B cell (primary cell): ENCODE results near the gene FOXK1. TPM values are rescaled to one million over a fixed set of nuclear protein-coding genes. Genes with fewer than 3 reads are reported as not detected.

Experiments used
- ATAC-seq: fragments of 200-7000 bp; cut with Tn5 transposase; one replicate; pipeline ENCODE4 v1.10.0; 2021; ENCODE audit warnings: low read depth, mild to moderate bottlenecking, moderate number of reproducible peaks, moderate library complexity
- CTCF ChIA-PET: fragments of 350-600 bp; sonication (Branson Sonifier 250); formaldehyde crosslinking; loops from one replicate; lab custom pipeline; 2021; ENCODE audit warnings: antibody characterized with exemption, inconsistent platforms; lab: Charles Lee
- POLR2A ChIA-PET: fragments of 350-600 bp; sonication (Branson Sonifier 250); formaldehyde crosslinking; loops from one replicate; lab custom pipeline; 2021; ENCODE audit warnings: antibody characterized with exemption; lab: Charles Lee
- DNase-seq: peaks from one replicate; pipeline ENCODE4 v3.0.0; 2013
- H2AFZ ChIP-seq: 2 replicates; pipeline ENCODE4 v1.6.1; 2012; ENCODE audit warnings: mild to moderate bottlenecking, low read depth, low read length; ENCODE audit not compliant: insufficient read depth, poor library complexity, severe bottlenecking
- H3K27ac ChIP-seq, 2 donors: 1 replicate in 1 of 2; 2 replicates in 1 of 2; pipeline ENCODE4 v1.5.1; 2012 to 2013; ENCODE audit warnings: low read length in 2 of 2, mild to moderate bottlenecking in 2 of 2, moderate library complexity in 1 of 2
- H3K27me3 ChIP-seq, 4 experiments: fragments of 200-600 bp in 1 of 4; sonication (generic) in 1 of 4; replicated peaks in 1 of 4; 1 replicate in 2 of 4; 2 replicates in 2 of 4; pipeline versions ENCODE4 v1.6.1 to v1.7.0; 2013 to 2016; ENCODE audit warnings: low read length in 3 of 4, mild to moderate bottlenecking in 2 of 4, mixed read lengths in 1 of 4, moderate library complexity in 1 of 4; ENCODE audit not compliant: insufficient read depth in 4 of 4, control insufficient read depth in 3 of 4; ENCODE audit errors: control extremely low read depth in 1 of 4
- H3K36me3 ChIP-seq, 2 experiments: replicated peaks in 1 of 2; 1 replicate in 1 of 2; 2 replicates in 1 of 2; pipeline versions ENCODE4 v1.6.1 to v1.7.1; 2013; ENCODE audit warnings: low read length in 1 of 2; ENCODE audit not compliant: insufficient read depth in 2 of 2, control insufficient read depth in 1 of 2; ENCODE audit errors: control extremely low read depth in 1 of 2, extremely low read depth in 1 of 2
- H3K4me1 ChIP-seq, 2 donors: fragments of 200-600 bp in 1 of 2; sonication (generic) in 1 of 2; 1 replicate in 1 of 2; 2 replicates in 1 of 2; pipeline versions ENCODE4 v1.5.1 to v1.6.1; 2013 to 2017; ENCODE audit warnings: low read length in 2 of 2; ENCODE audit not compliant: control insufficient read depth in 2 of 2, insufficient read depth in 2 of 2
- H3K4me2 ChIP-seq: replicated peaks from 2 replicates; pipeline ENCODE3; 2012; ENCODE audit warnings: mild to moderate bottlenecking, low read depth, low read length; ENCODE audit not compliant: poor library complexity, severe bottlenecking
- H3K4me3 ChIP-seq, 5 experiments: fragments of 200-600 bp in 1 of 5; sonication (generic) in 1 of 5; 1 replicate in 3 of 5; 2 replicates in 2 of 5; pipeline versions ENCODE4 v1.5.1 to v1.7.0; 2011 to 2016; ENCODE audit warnings: low read length in 4 of 5, mild to moderate bottlenecking in 4 of 5, low read depth in 2 of 5, control low read depth in 1 of 5, moderate library complexity in 1 of 5; ENCODE audit not compliant: insufficient read depth in 1 of 5; ENCODE audit errors: control extremely low read depth in 1 of 5, extremely low read depth in 1 of 5
- H3K79me2 ChIP-seq: fragments of 200-600 bp; sonication (generic); one replicate; pipeline ENCODE4 v1.6.0; 2016; ENCODE audit warnings: low read length; ENCODE audit not compliant: control insufficient read depth, insufficient read depth
- H3K9ac ChIP-seq: fragments of 200-600 bp; sonication (generic); 2 replicates; pipeline ENCODE4 v1.6.1; 2017; ENCODE audit warnings: mild to moderate bottlenecking, low read length, moderate library complexity
- H3K9me3 ChIP-seq, 3 donors: one replicate each; pipeline versions ENCODE4 v1.6.1 to v1.7.1; 2013; ENCODE audit warnings: low read length in 2 of 3; ENCODE audit not compliant: control insufficient read depth in 2 of 3, insufficient read depth in 1 of 3; ENCODE audit errors: control extremely low read depth in 1 of 3
- H4K20me1 ChIP-seq: 2 replicates; pipeline ENCODE4 v1.6.0; 2012; ENCODE audit warnings: mild to moderate bottlenecking, low read length; ENCODE audit not compliant: insufficient read depth, control insufficient read depth, poor library complexity, severe bottlenecking
- H3K27ac Mint-ChIP-seq: one replicate; pipeline ENCODE4 v1.8.0; 2021; ENCODE audit warnings: mixed read lengths
- H3K27me3 Mint-ChIP-seq: one replicate; pipeline ENCODE4 v1.8.0; 2021; ENCODE audit warnings: mixed read lengths
- H3K4me1 Mint-ChIP-seq: one replicate; pipeline ENCODE4 v1.8.0; 2021; ENCODE audit warnings: mixed read lengths
- H3K4me3 Mint-ChIP-seq: one replicate; pipeline ENCODE4 v1.8.0; 2021; ENCODE audit warnings: mixed read lengths
- H3K9me3 Mint-ChIP-seq: one replicate; pipeline ENCODE4 v1.8.0; 2022; ENCODE audit warnings: mixed read lengths; ENCODE audit not compliant: insufficient read depth
- EZH2 ChIP-seq: IDR thresholded peaks from 2 replicates; pipeline ENCODE4 v1.6.1; 2012; ENCODE audit warnings: borderline replicate concordance, low read depth, mild to moderate bottlenecking, moderate library complexity, low read length; ENCODE audit not compliant: insufficient read depth, poor library complexity, severe bottlenecking
- WGBS: methylation state at CpG from one replicate; pipeline ENCODE4 v1.1.5; 2013; ENCODE audit warnings: missing lambda C conversion rate; ENCODE audit not compliant: insufficient coverage; 5-methylcytosine and 5-hydroxymethylcytosine counted together
- intact Hi-C: fragments of 100-400 bp; cut with micrococcal nuclease; formaldehyde crosslinking; loops from one replicate; pipeline ENCODE4 v1.10.0; 2022
- polyA plus RNA-seq: library from polyadenylated mRNA; depleted of rRNA; stranded (reverse); fragments of >200 nt; gene quantifications from 2 replicates; pipeline ENCODE4 v1.2.3, GENCODE V29; 2012
- total RNA-seq, 2 donors: library from RNA; stranded (reverse); fragments of 120-200 nt in 1 of 2; gene quantifications; 1 replicate in 1 of 2; 2 replicates in 1 of 2; pipeline versions ENCODE4 v1.2.3 to v1.2.4, GENCODE V29; 2013 to 2022
- TF ChIP-seq, protein P1 (sequence below): fragments of 200-600 bp; IDR thresholded peaks from one replicate; pipeline ENCODE4 v1.8.0; 2022; ENCODE audit warnings: antibody characterized with exemption, mild to moderate bottlenecking

FOXK1 gene
- total and polyA plus RNA-seq, 2 donors (not counting 1 experiment from before 2014, with no cell fraction given), result 17.9 to 56.2 TPM

DNA sequence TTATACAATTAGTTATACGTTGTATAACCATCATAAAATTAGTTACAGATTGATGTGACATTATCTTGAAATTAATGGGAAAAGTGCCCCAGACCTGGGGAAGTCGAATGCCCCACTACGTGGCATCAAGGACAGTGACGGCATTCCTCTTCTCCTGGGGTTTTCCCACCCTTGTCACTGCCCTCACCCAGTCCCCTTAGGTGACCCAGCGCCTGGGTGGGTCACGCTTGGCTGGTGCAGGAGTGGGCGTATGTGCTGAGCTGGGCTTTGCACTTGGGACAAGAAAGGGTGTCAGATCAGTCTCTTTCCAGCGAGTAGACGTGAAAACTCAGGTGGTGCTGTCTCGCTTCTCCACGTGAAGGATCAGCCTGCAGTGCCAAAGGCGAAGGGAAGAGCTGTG lies 7.6 kb downstream of the FOXK1 start:
- peaks cover 67% of the 10 kb centered on the region for H3K4me1 Mint-ChIP-seq
- Histone ChIP-seq H3K9ac (no peak overlapping the region), H3K4me1 (peaks cover 20 to 32% of the 10 kb centered on the region in 2 donors), H3K79me2 (peaks cover 100% of the 10 kb centered on the region), H3K4me2 (peak overlapping the region; percentile 21), H3K9me3 (no peaks in the 10 kb centered on the region), H3K27me3 (no peaks in the 10 kb centered on the region), H3K4me3 (no peak overlapping the region), H3K27ac (no peak overlapping the region), H2AFZ (no peak overlapping the region), H3K36me3 (peaks cover 0 to 6% of the 10 kb centered on the region in 2 experiments), H4K20me1 (peaks cover 82% of the 10 kb centered on the region)
- H3K9me3 Mint-ChIP-seq, result no peaks in the 10 kb centered on the region
- DNase-seq (no peak), ATAC-seq (peak; percentile 51)
- whole genome bisulfite sequencing, result 75% methylated on average over 6 of the region's 12 CpGs
- H3K27ac Mint-ChIP-seq, result peak overlapping the region; percentile 15
- ChIA-PET POLR2A (no interaction called here), CTCF (no interaction called here)
- peak overlapping the region; percentile 54 for H3K4me3 Mint-ChIP-seq
- intact Hi-C loops, result no loop called here
- TF ChIP-seq EZH2, result no peak
- TF ChIP-seq, protein P1, sequence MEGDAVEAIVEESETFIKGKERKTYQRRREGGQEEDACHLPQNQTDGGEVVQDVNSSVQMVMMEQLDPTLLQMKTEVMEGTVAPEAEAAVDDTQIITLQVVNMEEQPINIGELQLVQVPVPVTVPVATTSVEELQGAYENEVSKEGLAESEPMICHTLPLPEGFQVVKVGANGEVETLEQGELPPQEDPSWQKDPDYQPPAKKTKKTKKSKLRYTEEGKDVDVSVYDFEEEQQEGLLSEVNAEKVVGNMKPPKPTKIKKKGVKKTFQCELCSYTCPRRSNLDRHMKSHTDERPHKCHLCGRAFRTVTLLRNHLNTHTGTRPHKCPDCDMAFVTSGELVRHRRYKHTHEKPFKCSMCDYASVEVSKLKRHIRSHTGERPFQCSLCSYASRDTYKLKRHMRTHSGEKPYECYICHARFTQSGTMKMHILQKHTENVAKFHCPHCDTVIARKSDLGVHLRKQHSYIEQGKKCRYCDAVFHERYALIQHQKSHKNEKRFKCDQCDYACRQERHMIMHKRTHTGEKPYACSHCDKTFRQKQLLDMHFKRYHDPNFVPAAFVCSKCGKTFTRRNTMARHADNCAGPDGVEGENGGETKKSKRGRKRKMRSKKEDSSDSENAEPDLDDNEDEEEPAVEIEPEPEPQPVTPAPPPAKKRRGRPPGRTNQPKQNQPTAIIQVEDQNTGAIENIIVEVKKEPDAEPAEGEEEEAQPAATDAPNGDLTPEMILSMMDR, result no peak
- no peaks in the 10 kb centered on the region for H3K27me3 Mint-ChIP-seq

DNA sequence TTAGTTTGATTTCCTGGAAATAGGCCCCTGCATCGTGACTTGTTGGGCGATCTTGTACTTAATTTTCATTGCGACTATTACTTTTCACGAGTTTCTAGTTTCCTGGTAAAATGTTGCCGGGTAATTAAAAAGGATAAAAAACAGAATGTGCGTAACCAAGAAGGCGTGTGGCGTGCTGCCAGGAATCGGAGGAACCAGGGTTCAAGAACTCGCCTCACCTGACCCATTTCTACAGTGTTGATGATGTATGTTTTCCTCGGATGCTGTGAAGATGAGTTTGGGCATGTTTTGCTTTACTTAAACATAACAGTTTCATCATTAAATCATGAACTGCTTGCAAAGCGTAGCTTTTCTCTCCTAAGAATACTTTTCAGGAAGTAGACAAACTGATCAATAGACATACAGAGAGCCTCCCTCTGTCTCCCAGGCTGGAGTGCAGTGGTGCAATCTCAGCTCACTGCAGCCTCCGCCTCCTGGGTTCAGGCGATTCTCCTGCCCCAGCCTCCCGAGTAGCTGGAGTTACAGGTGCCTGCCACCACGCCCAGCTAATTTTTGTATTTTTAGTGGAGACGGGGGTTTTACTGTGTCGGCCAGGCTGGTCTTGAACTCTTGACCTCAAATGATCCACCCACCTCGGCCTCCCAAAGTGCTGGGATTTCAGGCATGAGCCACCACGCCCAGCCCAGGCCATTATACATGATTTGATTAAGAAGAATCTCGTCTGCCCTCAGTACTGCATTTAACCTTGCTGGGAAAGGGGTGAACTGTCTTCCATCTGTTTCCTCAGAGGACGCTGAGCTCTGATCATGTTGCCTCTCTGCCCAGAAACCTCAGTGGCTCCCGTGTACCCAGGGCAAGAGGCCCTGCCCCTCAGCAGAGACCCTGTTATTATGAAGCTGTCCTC lies 9.1 kb downstream of the FOXK1 start:
- ChIA-PET POLR2A (interaction anchor here (1.3 to 1.6 kb wide), 2 partner anchors 22 to 84 kb away, joined by 3 read pairs; partner anchors contain the start of gene AP5Z1), CTCF (interaction anchor here (0.7 to 1.3 kb wide), 2 partner anchors 63 to 84 kb away, joined by 3 read pairs; partner anchors contain the start of gene AP5Z1)
- peaks cover 0 to 6% of the 10 kb centered on the region in 2 experiments for H3K36me3 ChIP-seq
- intact Hi-C loops, result no loop called here
- DNase-seq, result no peak
- Mint-ChIP-seq H3K27me3 (no peaks in the 10 kb centered on the region), H3K4me3 (no peak overlapping the region), H3K4me1 (peaks cover 67% of the 10 kb centered on the region), H3K9me3 (no peaks in the 10 kb centered on the region), H3K27ac (no peak overlapping the region)
- no peak overlapping the region for H3K4me2 ChIP-seq
- H3K79me2 ChIP-seq, result peaks cover 100% of the 10 kb centered on the region
- H3K27ac ChIP-seq, result no peak overlapping the region
- no peak overlapping the region for H3K9ac ChIP-seq
- peaks cover 91% of the 10 kb centered on the region for H4K20me1 ChIP-seq
- H3K4me3 ChIP-seq, result no peak overlapping the region
- no peaks in the 10 kb centered on the region for H3K9me3 ChIP-seq
- H3K27me3 ChIP-seq, result no peaks in the 10 kb centered on the region
- H3K4me1 ChIP-seq, result peaks cover 14 to 22% of the 10 kb centered on the region in 2 donors
- no peak overlapping the region for H2AFZ ChIP-seq
- ATAC-seq, result no peak
- 93% methylated on average over 18 of the region's 23 CpGs for WGBS
- TF ChIP-seq, protein P1, result no peak
- no peak for TF ChIP-seq EZH2
